Type B pancreatic cell (in vitro differentiated cells): Measurements from ENCODE around the gene KIF12. TPM values are rescaled to one million over a fixed set of nuclear protein-coding genes. Genes with fewer than 3 reads are reported as not detected.

ENCODE experiments used
- DNase-seq: peaks from one replicate; pipeline ENCODE4 v3.0.0; 2021; ENCODE audit warnings: mixed read lengths; ENCODE audit not compliant: unreplicated experiment; ENCODE audit errors: extremely low spot score
- H3K27ac Mint-ChIP-seq: 2 replicates; pipeline ENCODE4 v1.8.0; 2021; ENCODE audit warnings: mild to moderate bottlenecking, mixed read lengths
- H3K27me3 Mint-ChIP-seq: 2 replicates; pipeline ENCODE4 v1.8.0; 2021; ENCODE audit warnings: mixed read lengths
- H3K36me3 Mint-ChIP-seq: 2 replicates; pipeline ENCODE4 v1.8.0; 2021; ENCODE audit warnings: mixed read lengths
- H3K4me1 Mint-ChIP-seq: one replicate; pipeline ENCODE4 v1.8.0; 2021; ENCODE audit warnings: mixed read lengths; ENCODE audit not compliant: unreplicated experiment
- H3K4me3 Mint-ChIP-seq: 2 replicates; pipeline ENCODE4 v1.8.0; 2021; ENCODE audit warnings: mild to moderate bottlenecking, mixed read lengths
- H3K9me3 Mint-ChIP-seq: 2 replicates; pipeline ENCODE4 v1.8.0; 2021; ENCODE audit warnings: mixed read lengths
- total RNA-seq: library from RNA; stranded (reverse); gene quantifications from 2 replicates; pipeline ENCODE4 v1.2.1, GENCODE V29; 2021; ENCODE audit warnings: low replicate concordance
- TF ChIP-seq, protein P1 (sequence below): fragments of 200-600 bp; sonication (generic); conservative IDR thresholded peaks from 2 replicates; pipeline ENCODE4 v1.5.0; 2021; ENCODE audit warnings: antibody characterized with exemption, mild to moderate bottlenecking

KIF12 gene
- total RNA-seq, 1 donor from 2014 or later, result 33.2 TPM

- no peak overlapping the region for H3K27ac Mint-ChIP-seq
- DNase-seq, result no peak
- peaks cover 16% of the 10 kb centered on the region for H3K27me3 Mint-ChIP-seq
- TF ChIP-seq, protein P1, sequence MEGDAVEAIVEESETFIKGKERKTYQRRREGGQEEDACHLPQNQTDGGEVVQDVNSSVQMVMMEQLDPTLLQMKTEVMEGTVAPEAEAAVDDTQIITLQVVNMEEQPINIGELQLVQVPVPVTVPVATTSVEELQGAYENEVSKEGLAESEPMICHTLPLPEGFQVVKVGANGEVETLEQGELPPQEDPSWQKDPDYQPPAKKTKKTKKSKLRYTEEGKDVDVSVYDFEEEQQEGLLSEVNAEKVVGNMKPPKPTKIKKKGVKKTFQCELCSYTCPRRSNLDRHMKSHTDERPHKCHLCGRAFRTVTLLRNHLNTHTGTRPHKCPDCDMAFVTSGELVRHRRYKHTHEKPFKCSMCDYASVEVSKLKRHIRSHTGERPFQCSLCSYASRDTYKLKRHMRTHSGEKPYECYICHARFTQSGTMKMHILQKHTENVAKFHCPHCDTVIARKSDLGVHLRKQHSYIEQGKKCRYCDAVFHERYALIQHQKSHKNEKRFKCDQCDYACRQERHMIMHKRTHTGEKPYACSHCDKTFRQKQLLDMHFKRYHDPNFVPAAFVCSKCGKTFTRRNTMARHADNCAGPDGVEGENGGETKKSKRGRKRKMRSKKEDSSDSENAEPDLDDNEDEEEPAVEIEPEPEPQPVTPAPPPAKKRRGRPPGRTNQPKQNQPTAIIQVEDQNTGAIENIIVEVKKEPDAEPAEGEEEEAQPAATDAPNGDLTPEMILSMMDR, result no peak
- no peaks in the 10 kb centered on the region for H3K9me3 Mint-ChIP-seq
- H3K36me3 Mint-ChIP-seq, result no peaks in the 10 kb centered on the region
- H3K4me3 Mint-ChIP-seq, result no peak overlapping the region
- peaks cover 2% of the 10 kb centered on the region for H3K4me1 Mint-ChIP-seq
Measured at GRCh38 chr9:114070188-114071103, 28.6 kb downstream of the KIF12 start.

DNA sequence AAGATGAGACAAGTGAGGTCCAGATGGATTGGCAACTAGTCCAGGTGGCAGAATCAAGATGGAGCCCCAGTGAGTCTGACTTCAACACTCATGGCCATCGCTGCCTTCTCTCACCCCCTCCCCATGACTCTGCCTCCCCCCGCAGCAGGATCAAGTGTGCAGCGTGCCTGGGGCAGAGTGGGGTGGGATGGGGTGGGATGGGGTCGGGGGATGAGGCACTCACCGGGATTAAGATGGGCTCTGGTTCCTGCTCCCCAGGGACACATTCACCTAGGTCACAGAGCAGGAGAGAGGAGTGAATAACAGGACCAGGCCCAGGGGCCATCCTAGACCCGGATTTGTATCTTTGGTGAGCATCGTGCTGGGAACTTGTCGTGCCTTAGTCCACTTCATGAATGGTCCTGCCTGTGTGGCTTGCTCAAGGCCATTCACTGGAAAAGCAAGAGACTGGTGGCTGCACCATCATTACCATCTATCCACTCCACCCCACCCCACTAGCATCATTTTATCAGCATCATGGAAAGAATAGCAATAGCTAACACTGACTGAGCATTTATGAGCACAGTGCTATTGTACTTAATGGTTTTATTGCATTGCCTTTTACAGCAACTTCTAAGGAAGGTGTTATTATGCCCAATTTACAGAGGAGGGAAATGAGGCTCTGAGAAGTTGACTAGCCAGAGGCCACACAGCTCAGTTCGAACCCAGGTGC is 29.5 kb downstream of the KIF12 start:
- Mint-ChIP-seq H3K4me3 (no peak overlapping the region), H3K9me3 (no peaks in the 10 kb centered on the region), H3K27ac (no peak overlapping the region), H3K36me3 (no peaks in the 10 kb centered on the region), H3K4me1 (no peaks in the 10 kb centered on the region), H3K27me3 (peaks cover 9% of the 10 kb centered on the region)
- TF ChIP-seq, protein P1, result no peak
- DNase-seq, result no peak

GRCh38 chr9:114065304-114065703 is 33.8 kb downstream of the KIF12 start:
- TF ChIP-seq, protein P1, result no peak
- H3K4me1 Mint-ChIP-seq, result peaks cover 3% of the 10 kb centered on the region
- no peak overlapping the region for H3K4me3 Mint-ChIP-seq
- H3K36me3 Mint-ChIP-seq, result no peaks in the 10 kb centered on the region
- peaks cover 8% of the 10 kb centered on the region for H3K27me3 Mint-ChIP-seq
- DNase-seq, result peak; percentile 15
- H3K9me3 Mint-ChIP-seq, result peaks cover 4% of the 10 kb centered on the region
- no peak overlapping the region for H3K27ac Mint-ChIP-seq

- DNase-seq, result peak; percentile 31
- no peak overlapping the region for H3K4me3 Mint-ChIP-seq
- peaks cover 4% of the 10 kb centered on the region for H3K9me3 Mint-ChIP-seq
- H3K27ac Mint-ChIP-seq, result no peak overlapping the region
- H3K27me3 Mint-ChIP-seq, result peaks cover 8% of the 10 kb centered on the region
- TF ChIP-seq, protein P1, result no peak
- H3K4me1 Mint-ChIP-seq, result peaks cover 16% of the 10 kb centered on the region
- H3K36me3 Mint-ChIP-seq, result peaks cover 8% of the 10 kb centered on the region
Measured at GRCh38 chr9:114061830-114062474, 37.1 kb downstream of the KIF12 start.

GRCh38 chr9:114061292-114061691 is 37.8 kb downstream of the KIF12 start:
- DNase-seq, result peak; percentile 54
- TF ChIP-seq, protein P1, result no peak
- Mint-ChIP-seq H3K36me3 (peaks cover 9% of the 10 kb centered on the region), H3K4me3 (no peak overlapping the region), H3K27ac (no peak overlapping the region), H3K9me3 (peaks cover 4% of the 10 kb centered on the region), H3K4me1 (peaks cover 16% of the 10 kb centered on the region), H3K27me3 (peaks cover 4% of the 10 kb centered on the region)
